HG03457 (cell line): Measurements from ENCODE around the gene FOSL1.

Experiments
- ATAC-seq: cut with Tn5 transposase; IDR thresholded peaks from one replicate; pipeline ENCODE4 v1.9.1; 2021; ENCODE audit warnings: moderate number of reproducible peaks; ENCODE audit not compliant: unreplicated experiment

The FOSL1 gene

GRCh38 chr11:65882120-65883057 lies 17.8 kb downstream of the FOSL1 start:
- no peak for ATAC-seq

- ATAC-seq = no peak
These were observed 19.3 kb downstream of the FOSL1 start for GRCh38 chr11:65880844-65881421.

GRCh38 chr11:65880027-65880426 lies 20.2 kb downstream of the FOSL1 start:
- ATAC-seq = no peak

- ATAC-seq = no peak
These were observed 20.6 kb downstream of the FOSL1 start, which contains the start of gene CTSW for GRCh38 chr11:65879617-65880016. TSS of gene CTSW (plus strand) at chr11:65879837. CDS start at chr11:65879855, 18 bp downstream.

- peak; percentile 51 for ATAC-seq
These were observed 26.7 kb downstream of the FOSL1 start for GRCh38 chr11:65873318-65874156.

- no peak for ATAC-seq
These were observed 27.4 kb downstream of the FOSL1 start, which contains the start of gene EFEMP2 for GRCh38 chr11:65872586-65873317. TSS of gene EFEMP2 (minus strand) at chr11:65872800. CDS start at chr11:65872354, 446 bp downstream.

- no peak for ATAC-seq
These were observed 28.2 kb downstream of the FOSL1 start for GRCh38 chr11:65871811-65872548.

GRCh38 chr11:65870706-65871681 lies 29.2 kb downstream of the FOSL1 start:
- no peak for ATAC-seq

- no peak for ATAC-seq
These were observed 29.9 kb downstream of the FOSL1 start for GRCh38 chr11:65870307-65870658.

- no peak for ATAC-seq
These were observed 30.4 kb downstream of the FOSL1 start for GRCh38 chr11:65869643-65870306.

- no peak for ATAC-seq
These were observed 31.3 kb downstream of the FOSL1 start for GRCh38 chr11:65868907-65869306.

- ATAC-seq = no peak
These were observed 32.0 kb downstream of the FOSL1 start for GRCh38 chr11:65868076-65868667.

- no peak for ATAC-seq
These were observed 32.7 kb downstream of the FOSL1 start for GRCh38 chr11:65867284-65868071.

- ATAC-seq = no peak
These were observed 33.5 kb downstream of the FOSL1 start for GRCh38 chr11:65866509-65867283.

- no peak for ATAC-seq
These were observed 34.5 kb downstream of the FOSL1 start for GRCh38 chr11:65865550-65866172.
